A673 (cell line): ENCODE data around the gene PAX5.

ENCODE experiments used
- CTCF ChIP-seq: fragments of 300-800, 200-600 bp; sonication (generic); conservative IDR thresholded peaks from 2 replicates; pipeline ENCODE4 v1.5.1; 2017; ENCODE audit warnings: low read depth, mild to moderate bottlenecking, antibody characterized with exemption, low read length, moderate library complexity, mixed read lengths
- EZH2 ChIP-seq: fragments of 200-600 bp; sonication (generic); IDR thresholded peaks from 2 replicates; pipeline ENCODE4 v1.6.1; 2017; ENCODE audit warnings: borderline replicate concordance, low read depth, mild to moderate bottlenecking, mixed read lengths, antibody characterized with exemption, low read length; ENCODE audit not compliant: poor library complexity, severe bottlenecking

- no peak for TF ChIP-seq CTCF
- no peak for TF ChIP-seq EZH2
Observed at GRCh38 chr9:36938617-36939016, 95.5 kb downstream of the PAX5 start.
